Keratinocyte (primary cell): Measurements from ENCODE around the gene SS18.

ENCODE experiments used
- CTCF ChIP-seq, 3 experiments: IDR thresholded peaks in 1 of 3; conservative IDR thresholded peaks in 1 of 3; optimal IDR thresholded peaks in 1 of 3; 2 replicates in 2 of 3; 3 replicates in 1 of 3; pipeline versions ENCODE3 to v1.5.1; 2011; ENCODE audit warnings: low read length in 3 of 3, mild to moderate bottlenecking in 3 of 3, moderate library complexity in 2 of 3, control low read depth in 1 of 3, inconsistent platforms in 1 of 3; ENCODE audit not compliant: insufficient read depth in 2 of 3; ENCODE audit errors: extremely low read depth in 1 of 3
- EZH2 ChIP-seq: IDR thresholded peaks from one replicate; pipeline ENCODE4 v1.6.1; 2012; ENCODE audit warnings: inconsistent platforms, mild to moderate bottlenecking, low read length, moderate library complexity

DNA sequence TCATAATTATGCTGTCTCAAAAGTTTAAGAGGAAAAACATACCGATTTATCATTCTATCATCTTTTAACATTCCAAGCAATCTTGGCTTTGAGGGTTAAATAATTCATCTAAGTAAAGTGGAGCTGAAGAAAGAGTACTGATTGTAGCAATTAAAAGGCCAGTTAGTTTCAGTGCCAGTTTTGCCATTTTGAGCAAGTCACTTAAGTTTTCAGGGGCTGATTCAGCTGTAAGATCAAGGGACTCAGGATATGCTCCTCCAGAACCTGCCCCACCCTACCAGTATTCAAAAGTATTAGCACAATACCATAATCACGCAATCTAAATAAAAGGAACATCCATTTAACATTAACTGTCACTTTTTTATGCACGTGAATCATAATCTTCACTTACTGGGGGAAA is 1.9 kb downstream of the SS18 start:
- TF ChIP-seq CTCF (optimal IDR thresholded peaks at IDR 0.05 in 1 of 3, IDR thresholded peaks at IDR 0.05 in 1 of 3, conservative IDR thresholded peaks at IDR 0.05 in 1 of 3; ENCODE audit: extremely low read depth in 1 of 3, insufficient read depth in 2 of 3, low read length in 3 of 3) = no peak
- no peak for TF ChIP-seq EZH2
